ENCODE data around the gene HTATSF1.

The HTATSF1 gene

DNA sequence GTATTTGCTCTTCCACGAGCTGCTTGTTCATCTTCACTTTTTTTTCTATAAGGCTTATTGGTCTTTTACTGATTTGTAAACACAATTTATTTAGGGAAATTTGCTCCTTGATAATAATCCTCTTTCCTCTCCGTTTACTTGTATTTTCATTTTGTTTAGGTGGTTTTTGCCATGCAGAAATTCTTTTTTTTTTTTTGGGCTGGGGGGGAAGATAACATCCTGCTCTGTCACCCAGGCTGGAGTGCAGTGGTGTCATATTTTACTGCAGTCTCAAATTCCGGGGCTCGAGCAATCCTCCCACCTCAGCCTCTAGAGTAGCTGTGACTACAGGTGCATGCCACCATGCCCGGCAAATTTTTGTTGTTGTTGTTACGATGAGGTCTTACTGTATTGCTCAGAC is 41.3 kb upstream of the HTATSF1 start:
- H3K4me3 ChIP-seq (ENCODE audit: low read depth, low read length) = no peak overlapping the region
- no peak for DNase-seq (ENCODE audit: low read depth)
- TF ChIP-seq, protein P1, sequence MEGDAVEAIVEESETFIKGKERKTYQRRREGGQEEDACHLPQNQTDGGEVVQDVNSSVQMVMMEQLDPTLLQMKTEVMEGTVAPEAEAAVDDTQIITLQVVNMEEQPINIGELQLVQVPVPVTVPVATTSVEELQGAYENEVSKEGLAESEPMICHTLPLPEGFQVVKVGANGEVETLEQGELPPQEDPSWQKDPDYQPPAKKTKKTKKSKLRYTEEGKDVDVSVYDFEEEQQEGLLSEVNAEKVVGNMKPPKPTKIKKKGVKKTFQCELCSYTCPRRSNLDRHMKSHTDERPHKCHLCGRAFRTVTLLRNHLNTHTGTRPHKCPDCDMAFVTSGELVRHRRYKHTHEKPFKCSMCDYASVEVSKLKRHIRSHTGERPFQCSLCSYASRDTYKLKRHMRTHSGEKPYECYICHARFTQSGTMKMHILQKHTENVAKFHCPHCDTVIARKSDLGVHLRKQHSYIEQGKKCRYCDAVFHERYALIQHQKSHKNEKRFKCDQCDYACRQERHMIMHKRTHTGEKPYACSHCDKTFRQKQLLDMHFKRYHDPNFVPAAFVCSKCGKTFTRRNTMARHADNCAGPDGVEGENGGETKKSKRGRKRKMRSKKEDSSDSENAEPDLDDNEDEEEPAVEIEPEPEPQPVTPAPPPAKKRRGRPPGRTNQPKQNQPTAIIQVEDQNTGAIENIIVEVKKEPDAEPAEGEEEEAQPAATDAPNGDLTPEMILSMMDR (IDR thresholded peaks at IDR 0.05; ENCODE audit: insufficient read depth, low read depth, low read length, missing control alignments) = no peak

DNA sequence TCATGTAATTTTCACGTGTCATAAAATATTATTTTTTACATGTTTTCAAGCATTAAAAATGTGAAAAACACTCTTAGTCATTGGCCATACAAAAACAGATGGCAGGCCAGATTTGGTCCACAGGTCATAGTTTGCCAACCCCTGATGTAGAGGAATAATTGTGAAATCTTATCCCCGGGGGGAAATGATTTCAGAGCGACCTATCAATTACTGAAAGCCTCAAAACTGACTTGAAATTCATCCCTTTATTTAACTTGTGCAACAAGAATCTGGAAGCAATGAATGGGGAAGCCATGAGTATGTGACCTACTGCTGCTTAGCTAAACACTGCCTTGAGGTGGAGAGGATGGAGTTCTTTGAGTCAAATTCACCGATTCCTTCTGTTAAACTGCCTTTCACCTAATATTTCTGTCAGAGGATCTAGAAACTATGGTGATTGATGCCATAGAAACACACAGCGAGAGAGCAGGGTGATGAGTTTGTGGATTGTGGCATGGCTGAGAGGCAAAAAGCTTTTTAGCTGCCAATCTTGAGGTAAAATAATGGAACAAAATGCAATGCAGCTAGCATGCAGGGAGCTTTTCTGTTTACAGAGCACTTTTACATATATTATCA is 40.0 kb upstream of the HTATSF1 start:
- H3K4me3 ChIP-seq (ENCODE audit: low read depth, low read length) = no peak overlapping the region
- TF ChIP-seq, protein P1 (IDR thresholded peaks at IDR 0.05; ENCODE audit: insufficient read depth, low read depth, low read length, missing control alignments) = no peak
- DNase-seq (ENCODE audit: low read depth) = no peak

DNA sequence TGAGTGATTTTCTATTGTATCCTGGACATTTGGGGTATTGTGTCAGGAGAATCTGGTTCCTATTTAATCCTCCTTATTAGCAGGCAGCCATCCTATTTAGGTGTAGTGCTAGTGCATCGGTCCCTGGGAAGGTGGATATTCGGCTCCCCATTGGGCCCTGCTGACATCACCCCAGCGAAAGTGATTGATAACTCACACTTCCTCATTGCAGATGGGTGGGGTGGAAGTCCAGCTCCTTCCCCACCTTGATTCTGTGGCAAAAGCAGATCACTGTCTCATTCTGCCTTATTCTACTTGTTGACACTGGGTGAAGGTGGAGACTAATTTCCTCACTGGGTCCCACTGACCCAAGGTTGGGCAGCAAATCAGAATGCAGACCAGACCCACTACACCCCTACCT is 32.8 kb upstream of the HTATSF1 start:
- no peak overlapping the region for H3K4me3 ChIP-seq (ENCODE audit: low read depth, low read length)
- DNase-seq (ENCODE audit: low read depth) = no peak
- TF ChIP-seq, protein P1 (IDR thresholded peaks at IDR 0.05; ENCODE audit: insufficient read depth, low read depth, low read length, missing control alignments) = no peak

DNA sequence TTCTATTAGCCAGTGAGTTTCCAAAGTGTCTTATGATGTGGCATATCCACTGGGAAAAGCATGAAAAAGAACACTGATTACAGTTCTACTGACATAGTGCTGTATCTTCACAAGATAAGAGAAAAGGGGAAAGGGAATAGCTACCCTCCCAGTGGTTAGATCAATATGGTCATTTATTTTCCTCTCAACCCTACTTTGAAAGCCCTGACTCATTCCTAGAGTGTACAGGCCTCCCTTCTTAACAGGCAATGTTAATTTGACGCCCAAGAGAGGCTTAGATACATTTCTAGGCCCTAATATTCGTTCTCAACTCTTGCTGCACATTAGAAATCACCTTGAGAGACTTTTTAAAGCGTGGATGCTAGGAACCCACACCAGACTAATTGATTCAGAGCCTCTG is 30.1 kb upstream of the HTATSF1 start:
- no peak overlapping the region for H3K4me3 ChIP-seq (ENCODE audit: low read depth, low read length)
- no peak for DNase-seq (ENCODE audit: low read depth)
- TF ChIP-seq, protein P1 (IDR thresholded peaks at IDR 0.05; ENCODE audit: insufficient read depth, low read depth, low read length, missing control alignments) = no peak

DNA sequence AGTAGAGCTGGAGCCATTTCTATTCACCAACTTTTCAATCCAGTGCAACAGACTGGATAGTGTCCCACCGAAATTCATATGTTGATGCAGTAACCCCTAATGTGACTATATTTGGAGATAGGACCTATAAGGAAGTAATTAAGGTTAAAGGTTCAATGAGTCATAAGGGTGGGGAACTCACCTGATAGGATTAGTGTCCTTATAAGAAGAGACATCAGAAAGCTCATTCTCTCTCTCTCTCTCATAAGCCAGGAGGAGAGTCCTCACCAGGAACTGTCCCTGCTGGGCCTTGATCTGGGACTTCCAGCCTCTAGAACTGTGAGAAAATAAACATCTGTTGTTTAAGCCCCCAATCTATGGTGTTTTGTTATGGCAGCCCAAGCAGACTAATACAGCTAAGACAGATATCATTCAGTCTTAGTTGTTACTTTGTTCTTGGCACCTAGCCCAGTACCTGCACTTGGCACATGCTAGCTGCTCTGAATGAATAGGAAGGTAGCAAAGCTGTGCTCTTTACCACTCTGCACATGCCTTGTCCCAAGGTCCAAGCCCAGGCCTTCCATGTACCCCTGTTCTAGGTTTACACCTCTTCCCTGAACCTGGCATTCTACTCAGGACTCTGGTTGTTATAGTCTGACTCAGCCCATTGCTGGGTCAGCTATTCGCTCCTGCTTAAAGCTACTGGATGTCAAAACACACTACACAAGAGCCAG is 28.8 kb upstream of the HTATSF1 start:
- TF ChIP-seq, protein P1 (IDR thresholded peaks at IDR 0.05; ENCODE audit: insufficient read depth, low read depth, low read length, missing control alignments) = no peak
- no peak for DNase-seq (ENCODE audit: low read depth)
- H3K4me3 ChIP-seq (ENCODE audit: low read depth, low read length) = no peak overlapping the region

- TF ChIP-seq, protein P1 (IDR thresholded peaks at IDR 0.05; ENCODE audit: insufficient read depth, low read depth, low read length, missing control alignments) = no peak
- DNase-seq (ENCODE audit: low read depth) = no peak
- H3K4me3 ChIP-seq (ENCODE audit: low read depth, low read length) = no peak overlapping the region
Measured at GRCh38 chrX:136473663-136474062, 23.7 kb upstream of the HTATSF1 start.

Measured in GM12865 (cell line).